Activated CD4-positive, alpha-beta memory T cell treated with anti-CD3 and anti-CD28 coated beads, Interleukin-2, amount 10 ng/mL, durations not matched to agents 7 days and 5 days (primary cell): ENCODE results near the gene CABP7. TPM values are rescaled to one million over a fixed set of nuclear protein-coding genes. Genes with fewer than 3 reads are reported as not detected.

Source experiments
- CTCF ChIA-PET: fragments of 350-600 bp; sonication (Branson Sonifier 250); formaldehyde crosslinking; loops from one replicate; lab custom pipeline; 2021; ENCODE audit warnings: antibody characterized with exemption, inconsistent platforms; lab: Charles Lee
- POLR2A ChIA-PET: fragments of 350-600 bp; sonication (Branson Sonifier 250); formaldehyde crosslinking; loops from one replicate; lab custom pipeline; 2021; ENCODE audit warnings: antibody characterized with exemption; lab: Charles Lee
- DNase-seq: peaks from one replicate; pipeline ENCODE4 v3.0.0-alpha.2; 2020
- H3K27ac Mint-ChIP-seq: one replicate; pipeline ENCODE4 v1.8.0; 2021; ENCODE audit warnings: mild to moderate bottlenecking, mixed read lengths
- H3K27me3 Mint-ChIP-seq: one replicate; pipeline ENCODE4 v1.8.0; 2021; ENCODE audit warnings: mixed read lengths
- H3K36me3 Mint-ChIP-seq: one replicate; pipeline ENCODE4 v1.8.0; 2021; ENCODE audit warnings: low read depth, mixed read lengths
- H3K4me1 Mint-ChIP-seq: one replicate; pipeline ENCODE4 v1.8.0; 2021; ENCODE audit warnings: mixed read lengths
- H3K4me3 Mint-ChIP-seq: one replicate; pipeline ENCODE4 v1.8.0; 2021; ENCODE audit warnings: mild to moderate bottlenecking, mixed read lengths
- H3K9me3 Mint-ChIP-seq: one replicate; pipeline ENCODE4 v1.8.0; 2021; ENCODE audit warnings: mixed read lengths
- total RNA-seq, 2 experiments: library from RNA; stranded (reverse); gene quantifications; one replicate each; pipeline ENCODE4 v1.2.3, GENCODE V29; 2021

Gene CABP7
- total RNA-seq, 2 experiments from 2014 or later = 0.08 to 0.13 TPM

GRCh38 chr22:29762263-29762662 is 42.5 kb downstream of the CABP7 start:
- no peak overlapping the region for H3K27ac Mint-ChIP-seq
- no peaks in the 10 kb centered on the region for H3K9me3 Mint-ChIP-seq
- no peak for DNase-seq
- CTCF ChIA-PET = no interaction called here
- POLR2A ChIA-PET = no interaction called here
- no peak overlapping the region for H3K4me3 Mint-ChIP-seq
- H3K27me3 Mint-ChIP-seq = no peaks in the 10 kb centered on the region
- H3K4me1 Mint-ChIP-seq = peaks cover 21% of the 10 kb centered on the region
- peaks cover 2% of the 10 kb centered on the region for H3K36me3 Mint-ChIP-seq

GRCh38 chr22:29765905-29766631 is 46.3 kb downstream of the CABP7 start:
- ChIA-PET CTCF (interaction anchor here (0.9 to 1.3 kb wide), 3 partner anchors 9 to 322 kb away, joined by 3 to 5 read pairs (median 4); no protein-coding TSS in a partner anchor), POLR2A (interaction anchor here (0.8 to 2.0 kb wide), 9 partner anchors 9 to 162 kb away, joined by 3 to 20 read pairs (median 5); partner anchors contain the start of gene ASCC2)
- peak overlapping the region; percentile 93 for H3K4me3 Mint-ChIP-seq
- no peaks in the 10 kb centered on the region for H3K9me3 Mint-ChIP-seq
- H3K27ac Mint-ChIP-seq = peak overlapping the region; percentile 79
- peaks cover 27% of the 10 kb centered on the region for H3K36me3 Mint-ChIP-seq
- peaks cover 37% of the 10 kb centered on the region for H3K4me1 Mint-ChIP-seq
- no peaks in the 10 kb centered on the region for H3K27me3 Mint-ChIP-seq
- peak; percentile 35 for DNase-seq

- Mint-ChIP-seq H3K9me3 (no peaks in the 10 kb centered on the region), H3K4me1 (peaks cover 37% of the 10 kb centered on the region), H3K27ac (peak within 1 kb of the TSS; percentile 79), H3K27me3 (no peaks in the 10 kb centered on the region), H3K36me3 (peaks cover 27% of the 10 kb centered on the region), H3K4me3 (peak within 1 kb of the TSS; percentile 93)
- peak; percentile 94 for DNase-seq
- CTCF ChIA-PET = interaction anchor here (0.9 to 1.3 kb wide), 3 partner anchors 10 to 322 kb away, joined by 3 to 5 read pairs (median 4); no protein-coding TSS in a partner anchor
- POLR2A ChIA-PET = interaction anchor here (0.8 to 2.0 kb wide), 10 partner anchors 9 to 162 kb away, joined by 3 to 20 read pairs (median 5); partner anchors contain the start of gene ASCC2
These were observed 46.9 kb downstream of the CABP7 start, which contains the start of gene ZMAT5 for GRCh38 chr22:29766632-29767170. Gene ZMAT5 (minus strand): TSS chr22:29767007. CDS start chr22:29748544, 18,463 bp downstream.

GRCh38 chr22:29767171-29768051 is 47.6 kb downstream of the CABP7 start, which contains the start of gene UQCR10:
Gene UQCR10 (plus strand): TSS chr22:29767369. CDS start chr22:29767399, 30 bp downstream.
- POLR2A ChIA-PET = interaction anchor here (0.8 to 2.0 kb wide), 7 partner anchors 8 to 163 kb away, joined by 3 to 20 read pairs (median 6); partner anchors contain the start of gene ASCC2
- H3K4me3 Mint-ChIP-seq = peak within 1 kb of the TSS; percentile 93
- H3K4me1 Mint-ChIP-seq = peaks cover 37% of the 10 kb centered on the region
- no peaks in the 10 kb centered on the region for H3K9me3 Mint-ChIP-seq
- peaks cover 27% of the 10 kb centered on the region for H3K36me3 Mint-ChIP-seq
- peak; percentile 93 for DNase-seq
- CTCF ChIA-PET = interaction anchor here (0.9 to 1.2 kb wide), 2 partner anchors 142 to 321 kb away, joined by 4 to 5 read pairs; no protein-coding TSS in a partner anchor
- peak within 1 kb of the TSS; percentile 79 for H3K27ac Mint-ChIP-seq
- H3K27me3 Mint-ChIP-seq = no peaks in the 10 kb centered on the region

- CTCF ChIA-PET = no interaction called here
- DNase-seq = no peak
- H3K4me1 Mint-ChIP-seq = peaks cover 37% of the 10 kb centered on the region
- H3K4me3 Mint-ChIP-seq = peak overlapping the region; percentile 93
- H3K27ac Mint-ChIP-seq = peak overlapping the region; percentile 79
- POLR2A ChIA-PET = interaction anchor here (1.5 kb wide), 1 partner anchor 69 kb away, joined by 4 read pairs; the partner anchor contains the start of gene ASCC2
- H3K9me3 Mint-ChIP-seq = no peaks in the 10 kb centered on the region
- no peaks in the 10 kb centered on the region for H3K27me3 Mint-ChIP-seq
- peaks cover 27% of the 10 kb centered on the region for H3K36me3 Mint-ChIP-seq
These were observed 48.4 kb downstream of the CABP7 start for GRCh38 chr22:29768052-29768693.

- H3K27me3 Mint-ChIP-seq = no peaks in the 10 kb centered on the region
- DNase-seq = no peak
- H3K9me3 Mint-ChIP-seq = no peaks in the 10 kb centered on the region
- H3K4me1 Mint-ChIP-seq = peaks cover 31% of the 10 kb centered on the region
- H3K4me3 Mint-ChIP-seq = peak overlapping the region; percentile 7
- ChIA-PET POLR2A (interaction anchor here (1.5 kb wide), 1 partner anchor 68 kb away, joined by 4 read pairs; the partner anchor contains the start of gene ASCC2), CTCF (no interaction called here)
- H3K27ac Mint-ChIP-seq = no peak overlapping the region
- peaks cover 27% of the 10 kb centered on the region for H3K36me3 Mint-ChIP-seq
These were observed 50.0 kb downstream of the CABP7 start for GRCh38 chr22:29769723-29770321.

- Mint-ChIP-seq H3K4me1 (peaks cover 16% of the 10 kb centered on the region), H3K4me3 (no peak overlapping the region), H3K27ac (no peak overlapping the region), H3K36me3 (peaks cover 25% of the 10 kb centered on the region), H3K27me3 (no peaks in the 10 kb centered on the region), H3K9me3 (no peaks in the 10 kb centered on the region)
- ChIA-PET CTCF (interaction anchor here (0.6 kb wide), 1 partner anchor 194 kb away, joined by 4 read pairs; no protein-coding TSS in a partner anchor), POLR2A (no interaction called here)
- no peak for DNase-seq
These were observed 52.4 kb downstream of the CABP7 start for GRCh38 chr22:29772170-29772641.

- H3K27ac Mint-ChIP-seq = no peak overlapping the region
- no peaks in the 10 kb centered on the region for H3K27me3 Mint-ChIP-seq
- H3K9me3 Mint-ChIP-seq = no peaks in the 10 kb centered on the region
- no peak overlapping the region for H3K4me3 Mint-ChIP-seq
- CTCF ChIA-PET = interaction anchor here (0.7 kb wide), 1 partner anchor 336 kb away, joined by 3 read pairs; no protein-coding TSS in a partner anchor
- DNase-seq = no peak
- peaks cover 11% of the 10 kb centered on the region for H3K4me1 Mint-ChIP-seq
- POLR2A ChIA-PET = interaction anchor here (1.1 kb wide), 1 partner anchor 17 kb away, joined by 3 read pairs; no protein-coding TSS in a partner anchor
- peaks cover 22% of the 10 kb centered on the region for H3K36me3 Mint-ChIP-seq
These were observed 53.4 kb downstream of the CABP7 start for GRCh38 chr22:29773233-29773632.

- CTCF ChIA-PET = interaction anchor here (0.8 kb wide), 1 partner anchor 225 kb away, joined by 3 read pairs; no protein-coding TSS in a partner anchor
- H3K9me3 Mint-ChIP-seq = no peaks in the 10 kb centered on the region
These were observed 60.4 kb downstream of the CABP7 start for GRCh38 chr22:29780220-29780619.

GRCh38 chr22:29780748-29781676 is 61.2 kb downstream of the CABP7 start:
- H3K4me1 Mint-ChIP-seq = no peaks in the 10 kb centered on the region
- no peaks in the 10 kb centered on the region for H3K27me3 Mint-ChIP-seq
- no peak overlapping the region for H3K4me3 Mint-ChIP-seq
- H3K9me3 Mint-ChIP-seq = no peaks in the 10 kb centered on the region
- ChIA-PET CTCF (interaction anchor here (0.6 kb wide), 1 partner anchor 156 kb away, joined by 3 read pairs; no protein-coding TSS in a partner anchor), POLR2A (no interaction called here)
- no peak for DNase-seq
- no peaks in the 10 kb centered on the region for H3K36me3 Mint-ChIP-seq
- no peak overlapping the region for H3K27ac Mint-ChIP-seq

More at GRCh38 chr22:29780220-29780619, 60.4 kb downstream of the CABP7 start:
- POLR2A ChIA-PET = no interaction called here
- no peak overlapping the region for H3K27ac Mint-ChIP-seq
- no peaks in the 10 kb centered on the region for H3K4me1 Mint-ChIP-seq
- no peak for DNase-seq
- no peaks in the 10 kb centered on the region for H3K27me3 Mint-ChIP-seq
- no peak overlapping the region for H3K4me3 Mint-ChIP-seq
- no peaks in the 10 kb centered on the region for H3K36me3 Mint-ChIP-seq
